Endothelial cell of umbilical vein (primary cell): ENCODE results near the gene THSD4.

ENCODE experiments used
- EZH2 ChIP-seq: IDR thresholded peaks from 2 replicates; pipeline ENCODE4 v1.6.1; 2012; ENCODE audit warnings: borderline replicate concordance, low read depth, mild to moderate bottlenecking, moderate library complexity, low read length, inconsistent platforms; ENCODE audit not compliant: severe bottlenecking
- FOS ChIP-seq: IDR thresholded peaks from 2 replicates; pipeline ENCODE4 v1.6.1; 2011; ENCODE audit warnings: mild to moderate bottlenecking, low read length, moderate library complexity, borderline replicate concordance; ENCODE audit not compliant: insufficient read depth
- GATA2 ChIP-seq: IDR thresholded peaks from 2 replicates; pipeline ENCODE4 v1.7.0; 2011; ENCODE audit warnings: low read depth, mild to moderate bottlenecking, moderate library complexity, mixed read lengths, low read length; ENCODE audit not compliant: insufficient read length, insufficient read depth
- JUN ChIP-seq: IDR thresholded peaks from 2 replicates; pipeline ENCODE4 v1.6.1; 2011; ENCODE audit warnings: borderline replicate concordance, low read depth; ENCODE audit not compliant: insufficient read length, insufficient read depth
- MAX ChIP-seq: IDR thresholded peaks from 2 replicates; pipeline ENCODE4 v1.6.1; 2011; ENCODE audit not compliant: insufficient read depth, insufficient read length
- POLR2A ChIP-seq: IDR thresholded peaks from 2 replicates; pipeline ENCODE4 v1.6.1; 2012; ENCODE audit warnings: low read depth, mild to moderate bottlenecking, control low read depth, low read length
- POLR2AphosphoS5 ChIP-seq: IDR thresholded peaks from 2 replicates; pipeline ENCODE4 v1.6.1; 2012; ENCODE audit warnings: low read depth, mild to moderate bottlenecking, control low read depth, low read length, moderate library complexity; ENCODE audit not compliant: insufficient read depth
- TF ChIP-seq, protein P1 (sequence below), 2 donors: IDR thresholded peaks; 1 replicate in 1 of 2; 2 replicates in 1 of 2; pipeline ENCODE4 v1.5.1; 2011; ENCODE audit warnings: low read length in 2 of 2, mild to moderate bottlenecking in 2 of 2, moderate library complexity in 2 of 2, control low read depth in 1 of 2, inconsistent platforms in 1 of 2, low read depth in 1 of 2; ENCODE audit not compliant: insufficient read depth in 1 of 2; ENCODE audit errors: extremely low read depth in 1 of 2

DNA sequence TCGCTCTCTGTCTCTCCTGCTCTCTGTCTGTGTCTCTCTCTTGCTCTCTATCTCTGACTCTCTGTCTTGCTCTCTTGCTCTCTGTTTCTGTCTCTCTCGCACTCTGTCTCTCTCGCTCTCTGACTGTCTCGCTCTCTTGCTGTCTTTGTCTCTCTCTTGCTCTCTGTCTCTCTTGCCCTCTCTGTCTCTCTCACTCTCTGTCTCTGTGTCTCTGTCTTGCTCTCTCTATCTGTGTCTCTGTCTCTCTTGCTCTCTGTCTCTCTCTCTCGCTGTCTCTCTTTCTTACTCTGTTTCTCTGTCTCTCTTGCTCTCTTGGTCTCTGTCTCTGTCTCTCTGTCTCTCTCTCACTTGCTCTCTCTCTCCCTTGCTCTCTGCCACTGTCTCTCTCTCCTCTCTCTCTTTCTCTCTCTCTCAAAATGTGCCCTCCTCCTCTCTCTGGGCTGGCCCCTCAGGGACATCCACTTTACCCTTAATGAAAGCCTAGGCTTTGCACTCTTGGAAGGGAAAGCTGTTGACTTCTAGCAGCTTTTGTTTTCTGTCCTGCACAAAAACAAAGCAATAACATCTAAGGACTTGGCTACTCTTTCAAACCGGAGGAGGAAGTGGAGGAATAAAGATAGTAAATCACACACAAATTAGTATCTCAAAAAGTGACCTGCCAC lies 621.1 kb downstream of the THSD4 start:
- TF ChIP-seq POLR2A: no peak
- TF ChIP-seq, protein P1, sequence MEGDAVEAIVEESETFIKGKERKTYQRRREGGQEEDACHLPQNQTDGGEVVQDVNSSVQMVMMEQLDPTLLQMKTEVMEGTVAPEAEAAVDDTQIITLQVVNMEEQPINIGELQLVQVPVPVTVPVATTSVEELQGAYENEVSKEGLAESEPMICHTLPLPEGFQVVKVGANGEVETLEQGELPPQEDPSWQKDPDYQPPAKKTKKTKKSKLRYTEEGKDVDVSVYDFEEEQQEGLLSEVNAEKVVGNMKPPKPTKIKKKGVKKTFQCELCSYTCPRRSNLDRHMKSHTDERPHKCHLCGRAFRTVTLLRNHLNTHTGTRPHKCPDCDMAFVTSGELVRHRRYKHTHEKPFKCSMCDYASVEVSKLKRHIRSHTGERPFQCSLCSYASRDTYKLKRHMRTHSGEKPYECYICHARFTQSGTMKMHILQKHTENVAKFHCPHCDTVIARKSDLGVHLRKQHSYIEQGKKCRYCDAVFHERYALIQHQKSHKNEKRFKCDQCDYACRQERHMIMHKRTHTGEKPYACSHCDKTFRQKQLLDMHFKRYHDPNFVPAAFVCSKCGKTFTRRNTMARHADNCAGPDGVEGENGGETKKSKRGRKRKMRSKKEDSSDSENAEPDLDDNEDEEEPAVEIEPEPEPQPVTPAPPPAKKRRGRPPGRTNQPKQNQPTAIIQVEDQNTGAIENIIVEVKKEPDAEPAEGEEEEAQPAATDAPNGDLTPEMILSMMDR (IDR thresholded peaks at IDR 0.05; ENCODE audit: extremely low read depth in 1 of 2, insufficient read depth in 1 of 2, low read depth in 1 of 2, low read length in 2 of 2): no peak
- no peak for TF ChIP-seq POLR2AphosphoS5
- TF ChIP-seq EZH2: no peak
- no peak for TF ChIP-seq MAX
- TF ChIP-seq JUN: no peak
- TF ChIP-seq FOS: no peak
- no peak for TF ChIP-seq GATA2
